Measurements from ENCODE around the gene IGHMBP2.

IGHMBP2 gene

GRCh38 chr11:68938816-68939582 is 35.3 kb downstream of the IGHMBP2 start:
- DNase-seq (ENCODE audit: low spot score), result no peak
- H3K27me3 ChIP-seq (ENCODE audit: control insufficient read depth in 3 of 3, insufficient read depth in 3 of 3, low read depth in 1 of 3, low read length in 3 of 3), result no peaks in the 10 kb centered on the region
- no peak overlapping the region for H3K18ac ChIP-seq (ENCODE audit: low read length)
- no CpG with 5 or more reads among the region's 17 CpGs for WGBS, 2 donors (ENCODE audit: extremely low coverage in 2 of 2, insufficient read length in 2 of 2, insufficient replicate concordance in 1 of 2)
- no peak overlapping the region for H3K4me2 ChIP-seq (ENCODE audit: insufficient read depth, low read length, poor library complexity, severe bottlenecking)
- H3K9me3 ChIP-seq (replicated peaks in 1 of 2; ENCODE audit: control insufficient read depth in 2 of 2, insufficient read depth in 1 of 2, low read depth in 1 of 2, low read length in 2 of 2), result no peaks in the 10 kb centered on the region
- H3K23ac ChIP-seq (ENCODE audit: low read depth, low read length, poor library complexity), result no peak overlapping the region
- H2BK15ac ChIP-seq (ENCODE audit: low read length), result no peak overlapping the region
- H2BK120ac ChIP-seq (ENCODE audit: low read depth, low read length), result no peak overlapping the region
- no peak overlapping the region for H2AK5ac ChIP-seq (ENCODE audit: low read depth, low read length)
- no peak overlapping the region for H4K8ac ChIP-seq (ENCODE audit: low read depth, low read length)
- H3K4ac ChIP-seq (ENCODE audit: low read length), result no peak overlapping the region
- no peaks in the 10 kb centered on the region for H3K4me1 ChIP-seq (ENCODE audit: control insufficient read depth in 2 of 2, insufficient read depth in 1 of 2, low read depth in 1 of 2, low read length in 2 of 2)
- no peak overlapping the region for H3K9ac ChIP-seq (ENCODE audit: low read depth, low read length, poor library complexity)
- H3K79me1 ChIP-seq (ENCODE audit: low read depth, low read length), result peaks cover 1% of the 10 kb centered on the region
- H2BK12ac ChIP-seq (ENCODE audit: low read length), result no peak overlapping the region
- H3K27ac ChIP-seq (replicated peaks; ENCODE audit: low read length), result no peak overlapping the region
- H3K4me3 ChIP-seq (ENCODE audit: low read length in 2 of 2), result no peak overlapping the region
- H4K91ac ChIP-seq (ENCODE audit: low read depth, low read length, poor library complexity), result no peak overlapping the region
- H3K14ac ChIP-seq (ENCODE audit: low read length), result no peak overlapping the region
- peaks cover 33 to 73% of the 10 kb centered on the region in 2 donors for H3K36me3 ChIP-seq (replicated peaks in 1 of 2; ENCODE audit: control insufficient read depth in 2 of 2, insufficient read depth in 2 of 2, low read length in 2 of 2)
- no peak overlapping the region for H2AFZ ChIP-seq (ENCODE audit: low read length)
- no peak overlapping the region for H2BK5ac ChIP-seq (ENCODE audit: low read length)

GRCh38 chr11:68939583-68940555 is 36.2 kb downstream of the IGHMBP2 start:
- Histone ChIP-seq H3K9me3 (replicated peaks in 1 of 2; ENCODE audit: control insufficient read depth in 2 of 2, insufficient read depth in 1 of 2, low read depth in 1 of 2, low read length in 2 of 2) (no peaks in the 10 kb centered on the region), H3K36me3 (replicated peaks in 1 of 2; ENCODE audit: control insufficient read depth in 2 of 2, insufficient read depth in 2 of 2, low read length in 2 of 2) (peaks cover 29 to 65% of the 10 kb centered on the region in 2 donors), H4K91ac (ENCODE audit: low read depth, low read length, poor library complexity) (no peak overlapping the region), H3K4me2 (ENCODE audit: insufficient read depth, low read length, poor library complexity, severe bottlenecking) (no peak overlapping the region), H2BK5ac (ENCODE audit: low read length) (no peak overlapping the region), H3K14ac (ENCODE audit: low read length) (peak overlapping the region; percentile 5), H3K9ac (ENCODE audit: low read depth, low read length, poor library complexity) (no peak overlapping the region), H3K18ac (ENCODE audit: low read length) (no peak overlapping the region), H3K27ac (replicated peaks; ENCODE audit: low read length) (no peak overlapping the region), H2BK15ac (ENCODE audit: low read length) (no peak overlapping the region), H2AFZ (ENCODE audit: low read length) (no peak overlapping the region), H3K4ac (ENCODE audit: low read length) (no peak overlapping the region), H2BK12ac (ENCODE audit: low read length) (no peak overlapping the region), H3K4me3 (ENCODE audit: low read length in 2 of 2) (no peak overlapping the region), H2BK120ac (ENCODE audit: low read depth, low read length) (no peak overlapping the region), H3K79me1 (ENCODE audit: low read depth, low read length) (peaks cover 1% of the 10 kb centered on the region), H2AK5ac (ENCODE audit: low read depth, low read length) (no peak overlapping the region), H4K8ac (ENCODE audit: low read depth, low read length) (no peak overlapping the region), H3K23ac (ENCODE audit: low read depth, low read length, poor library complexity) (no peak overlapping the region), H3K4me1 (ENCODE audit: control insufficient read depth in 2 of 2, insufficient read depth in 1 of 2, low read depth in 1 of 2, low read length in 2 of 2) (no peaks in the 10 kb centered on the region), H3K27me3 (ENCODE audit: control insufficient read depth in 3 of 3, insufficient read depth in 3 of 3, low read depth in 1 of 3, low read length in 3 of 3) (no peaks in the 10 kb centered on the region)
- DNase-seq (ENCODE audit: low spot score), result no peak
- WGBS, 2 donors (ENCODE audit: extremely low coverage in 2 of 2, insufficient read length in 2 of 2, insufficient replicate concordance in 1 of 2), result no CpG with 5 or more reads among the region's 33 CpGs

GRCh38 chr11:68940651-68941323 is 37.1 kb downstream of the IGHMBP2 start:
- DNase-seq (ENCODE audit: low spot score), result no peak
- H2BK120ac ChIP-seq (ENCODE audit: low read depth, low read length), result no peak overlapping the region

More at GRCh38 chr11:68940651-68941323, 37.1 kb downstream of the IGHMBP2 start:
- Histone ChIP-seq H3K18ac (ENCODE audit: low read length) (no peak overlapping the region), H3K4me1 (ENCODE audit: control insufficient read depth in 2 of 2, insufficient read depth in 1 of 2, low read depth in 1 of 2, low read length in 2 of 2) (no peaks in the 10 kb centered on the region), H2AK5ac (ENCODE audit: low read depth, low read length) (no peak overlapping the region), H3K23ac (ENCODE audit: low read depth, low read length, poor library complexity) (no peak overlapping the region), H3K36me3 (replicated peaks in 1 of 2; ENCODE audit: control insufficient read depth in 2 of 2, insufficient read depth in 2 of 2, low read length in 2 of 2) (peaks cover 28 to 55% of the 10 kb centered on the region in 2 donors), H3K4me3 (ENCODE audit: low read length in 2 of 2) (no peak overlapping the region), H2BK12ac (ENCODE audit: low read length) (no peak overlapping the region), H3K9ac (ENCODE audit: low read depth, low read length, poor library complexity) (no peak overlapping the region), H3K4ac (ENCODE audit: low read length) (no peak overlapping the region), H3K79me1 (ENCODE audit: low read depth, low read length) (no peaks in the 10 kb centered on the region), H3K4me2 (ENCODE audit: insufficient read depth, low read length, poor library complexity, severe bottlenecking) (no peak overlapping the region), H2BK5ac (ENCODE audit: low read length) (no peak overlapping the region), H2AFZ (ENCODE audit: low read length) (no peak overlapping the region), H3K27me3 (ENCODE audit: control insufficient read depth in 3 of 3, insufficient read depth in 3 of 3, low read depth in 1 of 3, low read length in 3 of 3) (no peaks in the 10 kb centered on the region), H3K9me3 (replicated peaks in 1 of 2; ENCODE audit: control insufficient read depth in 2 of 2, insufficient read depth in 1 of 2, low read depth in 1 of 2, low read length in 2 of 2) (no peaks in the 10 kb centered on the region), H3K14ac (ENCODE audit: low read length) (no peak overlapping the region), H4K91ac (ENCODE audit: low read depth, low read length, poor library complexity) (no peak overlapping the region), H4K8ac (ENCODE audit: low read depth, low read length) (no peak overlapping the region), H2BK15ac (ENCODE audit: low read length) (no peak overlapping the region), H3K27ac (replicated peaks; ENCODE audit: low read length) (no peak overlapping the region)
- no CpG with 5 or more reads among the region's 20 CpGs for WGBS, 2 donors (ENCODE audit: extremely low coverage in 2 of 2, insufficient read length in 2 of 2, insufficient replicate concordance in 1 of 2)

Measured in neuronal stem cell (in vitro differentiated cells).